HG02885 (cell line): Measurements from ENCODE around the gene CCDC28A.
"Not testable (repeated sequence)": the region's sequence is repeated elsewhere in the genome, so short reads cannot be mapped to it uniquely, and the experiment has no call there.

Experiments used
- ATAC-seq: cut with Tn5 transposase; IDR thresholded peaks from one replicate; pipeline ENCODE4 v1.9.1; 2021; ENCODE audit warnings: mild to moderate bottlenecking; ENCODE audit not compliant: unreplicated experiment, poor library complexity

CCDC28A gene

DNA sequence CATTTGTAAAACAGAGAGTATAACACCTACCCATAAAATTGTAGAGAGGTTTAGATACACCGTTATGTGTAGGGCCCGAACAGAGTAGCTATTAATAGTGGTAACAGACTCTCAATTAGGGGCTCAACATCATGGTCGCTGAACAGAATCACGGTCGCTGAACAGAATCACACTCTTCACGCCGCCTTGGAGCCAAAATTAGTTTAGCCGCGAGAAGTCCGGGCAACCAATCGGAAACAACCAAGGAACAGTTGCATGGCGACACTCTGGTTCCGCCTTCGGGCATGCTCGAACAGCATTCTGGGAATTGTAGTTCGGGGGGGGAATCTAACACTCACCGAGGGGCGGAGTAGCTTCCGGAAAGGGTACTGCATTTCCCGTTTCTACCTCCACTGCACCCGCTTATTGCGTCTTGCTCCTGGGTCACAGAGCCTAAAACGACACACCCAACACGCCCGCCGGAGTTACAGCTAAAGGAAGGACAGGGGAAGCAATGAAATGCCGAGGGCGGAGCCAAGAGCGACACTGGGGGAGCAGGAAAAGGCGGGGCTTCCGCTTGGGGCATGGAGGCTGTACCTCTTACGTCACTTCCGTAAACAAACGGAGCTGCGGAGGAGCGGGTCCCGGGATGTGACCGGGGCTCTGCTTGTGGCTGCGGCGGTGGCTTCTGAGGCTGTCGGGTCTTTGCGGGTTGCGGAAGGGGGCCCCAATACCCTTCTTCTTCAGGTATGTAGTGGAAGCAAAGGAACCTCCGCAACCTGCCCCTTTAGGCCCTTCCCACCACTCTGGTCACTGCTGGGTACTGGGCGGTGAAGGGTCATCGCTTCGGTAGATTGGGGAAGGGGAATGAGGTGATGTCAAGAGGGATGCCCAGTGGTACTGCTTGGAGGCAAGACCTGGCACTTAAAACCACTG lies at the start of gene CCDC28A:
Gene CCDC28A (plus strand): TSS at position 593 of the 915 bp plus-strand sequence. CDS start 2,352 bp downstream, outside the sequence.
- ATAC-seq = peak; percentile 94

DNA sequence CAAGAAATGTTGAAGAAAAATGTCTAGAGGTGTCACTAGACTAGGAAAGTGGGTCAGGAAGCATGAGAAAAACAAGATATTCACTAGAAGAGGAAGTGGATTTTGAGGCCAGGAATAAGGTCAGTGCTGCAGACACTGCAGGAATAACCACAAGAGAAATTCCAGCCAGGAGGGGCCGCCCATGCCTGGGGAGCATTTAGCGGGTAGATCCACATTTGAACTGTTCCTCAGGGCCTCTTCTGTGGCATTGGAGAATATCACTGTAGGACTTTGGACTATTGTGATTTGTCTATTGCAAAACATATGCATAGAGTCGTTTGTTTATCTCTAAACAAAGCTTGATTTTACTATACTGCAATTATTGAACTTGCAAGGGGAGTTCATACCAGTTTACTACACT lies 49.6 kb upstream of the CCDC28A start:
- ATAC-seq = no peak

DNA sequence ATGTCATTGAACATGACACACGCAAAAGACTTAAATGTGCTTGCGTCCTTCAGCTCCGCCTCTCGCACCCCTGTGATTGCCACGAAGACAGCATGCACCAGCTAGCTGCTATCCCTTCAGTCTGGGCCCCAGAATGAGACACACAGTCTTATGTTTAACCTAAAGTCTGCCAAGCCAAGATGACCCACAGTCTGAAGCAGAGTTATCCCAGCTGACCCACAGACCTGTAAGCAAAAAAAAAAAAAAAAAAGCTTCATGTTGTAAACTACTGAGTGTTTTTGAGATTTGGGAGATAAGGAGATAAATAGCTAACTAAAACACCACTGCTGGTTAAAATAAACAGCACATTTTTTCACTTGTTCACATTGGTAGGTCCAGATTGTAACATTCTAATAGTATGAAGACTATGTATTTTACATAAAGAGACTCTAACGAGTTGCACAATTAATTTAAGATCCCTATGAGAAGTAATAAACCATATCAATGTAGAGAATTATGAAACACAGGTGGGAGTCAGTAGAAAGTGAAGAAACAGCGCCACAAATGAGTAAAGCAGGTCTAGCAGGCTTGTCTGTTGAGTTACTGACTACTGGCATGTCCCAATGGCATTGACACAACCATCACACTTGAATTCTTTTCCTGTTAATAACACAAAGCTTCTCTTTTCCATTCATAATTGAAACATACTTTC lies 47.4 kb upstream of the CCDC28A start:
- no peak for ATAC-seq

DNA sequence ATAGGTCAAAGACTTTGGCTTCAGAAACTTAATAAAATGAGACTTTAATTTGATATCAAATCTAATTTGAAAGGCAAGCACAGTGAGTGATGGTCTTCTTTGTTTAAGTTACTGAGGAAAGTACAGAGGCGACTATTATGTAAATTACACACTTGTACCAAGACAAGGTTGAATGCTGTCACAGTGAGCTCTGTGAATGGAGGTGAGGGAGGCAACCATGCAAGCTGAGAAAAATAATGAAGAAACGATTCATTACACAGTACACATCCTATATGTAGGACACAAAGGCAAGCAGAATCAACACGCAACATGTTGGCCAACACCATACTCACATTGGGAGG lies 46.8 kb upstream of the CCDC28A start:
- no peak for ATAC-seq

DNA sequence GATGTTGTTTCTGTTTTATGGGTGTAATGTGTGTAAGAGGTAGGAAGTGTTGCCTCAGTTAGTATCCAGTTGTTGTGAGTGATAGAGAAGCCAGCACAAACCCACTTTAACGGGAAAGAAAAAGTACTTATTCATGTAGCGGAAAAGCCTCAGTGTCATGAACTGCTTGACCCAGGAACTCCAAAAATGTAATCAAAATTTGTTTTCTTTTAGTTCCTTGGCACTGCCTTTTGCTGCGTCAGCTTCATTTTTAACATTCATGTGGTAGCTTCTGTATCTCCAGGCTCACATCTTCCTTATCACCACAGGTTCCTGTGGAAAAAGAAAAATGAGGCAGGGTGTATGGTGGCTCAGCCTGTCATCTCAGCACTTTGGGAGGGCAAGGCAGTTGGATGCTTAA lies 46.4 kb upstream of the CCDC28A start:
- ATAC-seq = no peak

DNA sequence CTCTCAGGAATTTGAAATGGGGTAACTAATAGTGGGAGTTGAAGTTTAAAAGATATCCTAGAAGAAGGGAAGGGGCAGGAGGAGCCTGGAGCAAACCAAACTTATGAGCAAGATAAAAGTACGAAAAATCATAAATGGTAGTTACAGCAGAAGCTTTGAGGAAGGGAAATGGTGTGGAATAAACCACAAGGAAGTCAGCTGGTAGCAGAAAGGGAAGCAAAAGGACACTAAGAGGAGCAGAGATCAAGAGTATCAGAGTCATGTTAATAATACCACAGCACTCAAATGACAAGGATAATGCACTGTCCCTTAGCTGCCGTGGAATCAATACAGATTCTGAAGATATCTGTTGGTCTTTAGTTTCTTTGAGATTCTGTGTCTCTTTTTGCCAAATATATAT lies 44.9 kb upstream of the CCDC28A start:
- no peak for ATAC-seq

DNA sequence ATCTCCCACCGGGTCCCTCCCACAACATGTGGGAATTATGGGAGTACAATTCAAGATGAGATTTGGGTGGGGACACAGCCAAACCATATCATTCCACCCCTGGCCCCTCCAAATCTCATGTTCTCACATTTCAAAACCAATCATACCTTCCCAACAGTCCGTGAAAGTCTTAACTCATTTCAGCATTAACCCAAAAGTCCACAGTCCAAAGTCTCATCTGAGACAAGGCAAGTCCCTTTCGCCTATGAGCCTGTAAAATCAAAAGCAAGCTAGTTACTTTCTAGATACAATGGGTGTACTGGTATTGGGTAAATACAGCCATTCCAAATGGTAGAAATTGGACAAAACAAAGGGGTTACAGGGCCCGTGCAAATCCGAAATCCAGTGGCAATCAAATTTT lies 43.5 kb upstream of the CCDC28A start:
- ATAC-seq = not testable (repeated sequence)

DNA sequence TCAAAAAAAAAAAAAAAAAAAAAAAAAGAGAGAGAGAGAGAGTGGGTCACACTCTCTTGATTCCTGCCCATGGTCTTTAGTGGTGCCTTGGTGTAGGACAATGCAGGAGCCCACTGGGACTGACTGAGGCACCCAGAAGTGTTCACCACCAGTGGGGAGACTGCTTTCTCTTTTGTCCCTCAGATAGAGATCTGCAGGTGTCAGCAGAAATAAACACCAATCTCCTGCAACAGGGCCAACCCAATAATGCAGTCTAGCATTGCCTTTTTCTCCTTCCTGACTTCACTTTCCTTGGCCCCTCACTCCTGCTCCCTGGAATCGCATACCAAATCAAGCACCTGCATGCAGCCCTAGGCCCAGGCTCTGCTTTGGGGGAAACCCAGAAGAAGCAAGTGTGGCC lies 39.0 kb upstream of the CCDC28A start:
- no peak for ATAC-seq

DNA sequence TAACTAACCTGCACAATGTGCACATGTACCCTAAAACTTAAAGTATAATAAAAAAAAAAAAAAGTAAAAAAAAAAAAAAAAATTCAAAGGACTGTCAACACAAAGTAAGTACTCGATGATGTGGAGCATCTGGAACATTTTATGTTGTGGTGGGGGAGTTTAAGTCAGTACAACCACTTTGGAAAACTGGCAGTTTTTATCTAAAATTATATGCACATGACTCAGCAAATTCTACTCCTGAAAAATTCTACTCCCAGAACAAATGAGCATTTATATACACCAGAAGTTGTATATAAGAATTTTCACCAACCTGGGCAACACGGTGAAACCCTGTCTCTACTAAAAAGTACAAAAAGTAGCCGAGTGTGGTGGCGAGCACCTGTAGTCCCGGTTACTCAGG lies 36.9 kb upstream of the CCDC28A start:
- ATAC-seq = no peak

DNA sequence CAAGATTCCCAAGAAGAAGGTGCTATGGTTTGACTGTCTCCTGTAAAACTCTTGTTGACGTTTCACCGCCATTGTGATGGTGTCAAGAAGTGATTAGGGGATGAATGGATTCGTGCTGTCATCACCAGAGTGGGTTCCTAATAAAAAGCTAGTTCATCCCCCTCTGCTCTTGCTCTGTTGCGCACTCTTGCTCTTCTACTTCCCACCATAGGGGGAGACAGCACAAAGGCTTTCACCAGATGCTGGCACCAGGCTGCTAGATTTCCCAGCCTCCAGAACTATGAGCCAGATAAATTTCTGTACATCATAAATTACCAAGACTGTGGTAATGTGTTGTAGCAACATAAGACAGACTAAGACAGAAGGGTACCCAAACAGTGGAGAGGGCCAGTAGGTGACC lies 21.6 kb upstream of the CCDC28A start:
- ATAC-seq = no peak

DNA sequence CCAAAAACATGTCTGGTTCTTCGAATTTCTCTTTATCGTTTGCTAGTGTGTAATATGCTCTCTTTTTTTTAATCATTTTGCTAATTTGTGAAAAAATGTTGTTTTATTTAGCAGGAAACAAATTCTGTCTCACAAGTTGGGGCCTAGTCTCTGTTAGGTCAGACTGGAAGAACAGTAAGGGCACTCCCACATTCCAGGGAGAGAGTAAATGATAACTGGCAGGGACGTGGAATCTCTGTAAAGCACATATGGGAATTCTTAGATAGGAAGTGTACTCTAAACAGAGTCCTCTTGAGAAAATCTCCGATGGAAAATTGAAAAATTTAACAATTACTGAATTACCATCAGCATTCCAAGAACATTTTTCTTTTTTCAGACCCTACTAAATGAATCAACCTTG lies 16.4 kb upstream of the CCDC28A start:
- no peak for ATAC-seq

DNA sequence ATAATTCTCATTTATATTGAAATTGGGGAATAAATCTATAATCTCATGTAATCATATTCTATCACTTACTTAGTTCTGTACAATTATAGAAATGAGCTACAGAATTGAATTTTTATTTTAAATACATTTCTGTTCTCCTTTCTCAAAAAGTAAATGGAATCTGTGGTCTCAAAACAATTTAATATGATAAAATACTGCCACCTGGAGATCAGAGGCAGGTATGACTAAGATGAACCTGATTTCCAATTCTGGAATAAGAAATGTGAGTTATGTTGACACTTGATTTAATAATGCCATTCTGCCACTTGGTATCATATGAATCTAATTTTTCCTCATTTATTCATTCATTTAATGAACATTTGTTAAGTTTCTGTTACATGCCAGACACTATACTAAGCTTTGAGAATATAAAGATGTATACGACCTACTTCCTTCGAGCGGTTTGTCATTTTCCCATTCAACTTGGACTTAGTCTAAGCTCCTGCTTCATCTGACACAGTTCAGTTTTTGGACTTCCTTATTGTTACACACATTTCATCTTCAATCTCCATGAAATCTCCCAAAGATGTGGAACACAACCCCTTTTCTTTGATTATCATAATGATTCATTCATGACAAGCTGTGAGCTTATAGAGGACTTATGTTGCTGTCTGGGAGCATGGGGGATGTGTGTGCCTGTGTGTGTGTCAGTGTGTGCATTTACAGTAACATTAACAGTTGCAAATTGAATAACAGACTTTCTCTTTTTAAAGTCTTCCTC lies 7.5 kb upstream of the CCDC28A start:
- ATAC-seq = no peak

DNA sequence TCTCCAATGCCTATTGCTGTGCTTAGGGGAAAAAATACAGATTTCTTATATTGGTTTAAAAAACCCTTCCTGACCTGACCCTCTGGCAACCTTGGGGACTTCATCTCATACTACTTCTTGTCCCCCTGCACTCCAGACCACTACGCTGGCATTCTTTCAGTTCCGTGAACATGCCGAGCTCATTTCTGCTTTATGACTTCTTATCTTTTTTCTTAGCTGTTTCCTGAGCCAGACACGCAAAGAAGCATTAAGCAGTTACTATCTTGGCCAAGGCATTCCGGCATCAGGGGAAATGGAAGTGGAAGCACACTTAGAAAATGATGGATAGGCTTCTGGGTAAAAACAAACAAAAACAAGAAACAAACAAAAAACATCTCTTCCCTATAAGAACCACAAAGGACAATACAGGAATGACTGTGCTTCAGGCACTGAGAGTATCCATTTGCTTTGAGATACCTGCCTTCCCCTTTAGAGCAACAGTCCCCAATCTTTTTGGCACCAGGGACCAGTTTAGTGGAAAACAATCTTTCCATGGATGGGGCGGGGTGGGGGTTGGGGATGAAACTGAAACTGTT lies 4.4 kb upstream of the CCDC28A start:
- no peak for ATAC-seq

DNA sequence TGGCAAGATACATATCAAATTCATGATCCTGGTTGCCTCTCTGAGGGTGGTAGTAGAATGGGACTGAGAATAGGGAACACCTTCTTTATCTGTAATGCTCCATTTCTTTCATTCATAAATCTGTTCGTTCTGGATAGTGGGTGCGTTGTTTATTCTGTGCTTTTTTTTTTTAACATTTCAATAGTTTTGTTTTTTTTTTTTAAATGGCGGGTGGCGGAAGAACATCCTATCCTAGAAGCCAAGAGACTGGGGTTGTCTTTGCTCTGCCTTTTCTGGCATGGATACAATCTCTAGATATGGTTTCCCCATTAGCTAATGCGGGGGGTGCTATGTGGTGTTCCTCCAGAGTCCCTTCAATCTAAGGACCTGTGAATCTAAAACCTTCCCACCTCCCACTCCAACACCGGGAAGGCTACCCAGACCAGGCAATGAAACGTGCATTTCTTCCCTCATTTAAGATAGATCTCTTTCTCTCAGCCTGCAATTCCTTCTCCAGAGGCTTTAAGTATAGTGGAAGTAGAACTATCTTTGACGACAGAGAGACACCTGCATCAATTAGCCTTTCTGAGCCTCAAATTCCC lies 883 bp upstream of the CCDC28A start:
- no peak for ATAC-seq

DNA sequence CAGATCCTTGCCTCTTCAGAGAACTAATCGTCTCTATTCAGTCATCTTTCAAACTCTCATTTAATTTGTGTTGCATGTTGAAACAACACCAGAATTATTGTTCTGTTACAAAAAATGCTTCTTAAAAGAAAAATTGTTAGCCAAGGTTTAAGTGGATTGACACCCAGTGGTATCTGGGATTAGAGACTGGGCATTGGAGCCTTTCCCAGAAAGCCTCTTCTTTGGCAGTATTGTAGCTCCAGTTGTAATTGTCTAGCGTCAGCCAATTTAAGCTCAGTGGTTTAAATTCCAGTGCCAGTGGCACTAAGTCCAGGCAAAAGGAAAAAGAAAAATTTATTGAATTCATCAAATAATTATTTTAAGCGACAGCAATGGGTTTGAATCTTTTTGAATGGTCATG lies 801 bp downstream of the CCDC28A start:
- no peak for ATAC-seq

DNA sequence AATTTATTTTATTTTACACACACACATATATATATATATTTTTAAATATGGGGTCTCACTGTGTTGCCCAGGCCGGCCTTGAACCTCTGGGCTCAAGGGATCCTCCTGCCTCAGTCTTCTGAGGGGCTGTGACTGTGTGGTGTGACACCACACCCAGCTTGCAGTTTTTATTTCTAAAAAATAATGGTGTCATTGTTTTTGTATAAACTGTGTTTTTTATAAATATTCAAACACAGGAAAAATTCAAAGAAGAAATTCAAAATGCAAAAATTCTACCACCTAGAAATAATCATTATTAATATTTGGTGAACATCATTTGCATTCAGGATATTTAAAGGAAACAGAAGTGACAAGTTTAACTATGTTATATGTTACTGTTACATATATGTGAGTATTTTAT lies 3.1 kb downstream of the CCDC28A start:
- no peak for ATAC-seq

DNA sequence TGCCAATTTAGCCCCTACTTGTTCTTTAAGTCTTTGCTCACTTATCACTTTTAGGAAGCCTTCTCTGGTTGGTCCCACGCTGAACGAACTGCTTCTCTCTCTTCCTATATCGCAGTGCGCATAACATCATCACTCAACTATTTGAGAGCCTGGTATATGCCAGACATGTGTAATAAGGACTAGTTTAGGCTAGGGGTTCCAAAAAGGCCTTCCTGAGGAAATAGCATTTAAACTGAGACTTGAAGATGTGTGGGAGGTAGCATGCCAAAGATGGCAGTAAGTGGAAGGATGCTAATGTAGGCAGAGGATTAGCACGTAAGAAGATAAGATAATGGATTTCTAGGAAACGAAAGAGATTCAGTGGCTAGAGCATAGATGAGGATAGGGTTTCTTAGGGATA lies 4.8 kb downstream of the CCDC28A start:
- ATAC-seq = no peak

DNA sequence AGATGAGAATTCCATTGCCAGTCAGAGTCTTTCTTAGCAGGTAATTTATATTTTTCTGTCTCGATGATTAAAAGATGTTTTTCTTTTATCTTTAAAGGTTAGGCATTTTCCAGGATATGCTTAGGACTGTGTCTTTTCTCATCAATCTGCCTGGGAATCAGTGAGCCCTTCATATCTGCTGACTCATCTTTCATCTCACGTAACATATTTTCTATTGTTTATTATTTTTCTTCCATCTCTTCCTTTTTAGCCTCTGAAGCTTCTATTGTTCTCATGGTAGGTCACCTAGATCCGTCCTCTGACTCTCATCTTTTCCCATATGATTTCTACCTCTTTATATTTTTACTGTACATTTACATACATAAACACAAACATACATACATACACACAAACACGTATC lies 8.7 kb downstream of the CCDC28A start:
- ATAC-seq = no peak

DNA sequence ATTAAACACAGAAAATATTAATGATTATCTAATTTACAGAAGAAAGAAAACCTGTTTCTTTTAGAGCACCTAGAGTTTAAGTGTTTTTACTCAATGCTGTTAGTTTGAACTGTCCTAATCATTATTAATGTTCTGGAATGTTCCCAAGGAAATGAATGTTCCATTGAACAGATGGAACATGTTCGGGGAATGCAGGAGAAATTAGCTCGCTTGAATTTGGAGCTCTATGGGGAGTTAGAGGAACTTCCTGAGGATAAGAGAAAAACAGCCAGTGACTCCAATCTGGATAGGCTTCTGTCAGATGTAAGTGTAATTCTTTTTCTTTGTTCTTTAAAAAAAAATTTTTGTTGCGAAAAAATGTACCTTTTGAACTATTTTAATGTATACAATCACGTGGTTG lies 11.5 kb downstream of the CCDC28A start:
- no peak for ATAC-seq

DNA sequence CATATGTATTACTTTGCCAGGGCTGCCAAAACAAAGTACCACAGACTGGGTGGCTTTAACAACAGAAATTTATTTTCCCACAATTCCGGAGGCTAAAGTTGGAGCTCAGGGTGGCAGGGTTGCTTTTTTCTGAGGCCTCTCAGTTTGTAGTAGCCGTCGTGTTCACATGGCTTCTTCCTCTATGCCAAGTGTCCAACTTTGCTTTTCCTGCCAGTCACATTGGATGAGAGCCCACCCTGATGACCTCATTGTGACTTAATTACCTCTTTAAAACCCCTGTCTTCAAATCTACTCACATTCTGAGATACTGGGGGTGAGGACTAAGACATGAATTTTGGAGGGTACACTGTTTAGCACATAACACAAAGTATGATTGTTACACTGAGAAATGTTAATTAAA lies 12.4 kb downstream of the CCDC28A start:
- ATAC-seq = no peak
